GM18870 (cell line): ENCODE data around the gene TREML2.

Experiments
- ATAC-seq: cut with Tn5 transposase; IDR thresholded peaks from one replicate; pipeline ENCODE4 v1.9.1; 2021; ENCODE audit warnings: moderate library complexity; ENCODE audit not compliant: unreplicated experiment

The TREML2 gene

GRCh38 chr6:41153992-41154625, 46.8 kb downstream of the TREML2 start, which contains the start of gene TREML1:
TREML1 (minus strand) TSS chr6:41154347; CDS start chr6:41154288, 59 bp downstream.
- no peak for ATAC-seq

DNA sequence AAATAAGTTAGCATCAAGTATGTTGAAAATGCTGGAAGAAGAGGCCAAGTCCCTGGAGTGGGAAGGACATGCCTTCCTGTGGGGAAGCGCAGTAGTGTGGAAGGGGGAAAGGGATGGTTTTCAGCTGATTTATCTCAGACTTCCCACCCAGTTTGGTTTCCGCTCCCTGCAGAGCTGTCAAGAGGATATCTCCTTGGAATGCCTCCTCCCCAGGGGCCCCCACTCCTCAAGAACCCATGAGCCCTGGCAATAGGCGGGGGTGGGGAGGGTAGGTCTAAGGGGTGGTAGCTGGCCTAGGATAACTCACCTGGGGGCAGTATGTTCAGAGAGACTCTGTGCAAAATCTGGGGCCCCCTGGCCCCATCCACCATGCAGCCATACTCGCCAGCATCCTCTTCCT, 47.5 kb downstream of the TREML2 start:
- ATAC-seq: no peak

- no peak for ATAC-seq
These were observed 50.3 kb downstream of the TREML2 start for GRCh38 chr6:41150671-41151070.

DNA sequence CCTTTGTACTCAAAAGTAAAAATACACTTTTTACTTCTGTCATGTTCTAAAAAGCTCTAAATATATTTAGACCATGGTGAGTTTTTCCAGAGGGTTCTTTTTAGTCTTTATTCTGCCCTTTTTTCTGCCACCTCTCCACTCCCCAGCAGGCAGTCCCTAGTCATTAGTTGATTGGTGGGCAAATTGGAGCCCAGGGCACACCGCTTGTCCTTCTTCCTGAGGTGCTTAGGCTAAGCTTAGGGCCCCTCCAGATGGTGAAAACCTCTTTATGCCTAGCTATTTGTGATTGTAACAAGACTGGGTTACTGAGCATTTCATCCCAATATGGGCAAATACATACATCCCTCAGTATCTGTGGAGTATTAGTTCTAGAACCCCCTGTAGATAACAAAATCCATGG, 53.0 kb downstream of the TREML2 start:
- no peak for ATAC-seq
